Ramos (cell line): ENCODE results near the gene MAD1L1.

Experiments
- in situ Hi-C: fragments of 300-500 bp; cut with MboI; formaldehyde crosslinking; loops from one replicate; pipeline ENCODE4 v1.14.3; 2022; ENCODE audit warnings: low sequenced_read_pairs; ENCODE audit not compliant: unreplicated experiment

Gene MAD1L1

GRCh38 chr7:1943933-1944618 is 288.7 kb downstream of the MAD1L1 start:
- in situ Hi-C loops: no loop called here

- in situ Hi-C loops: no loop called here
These were observed 289.4 kb downstream of the MAD1L1 start for GRCh38 chr7:1943326-1943725.

GRCh38 chr7:1942941-1943289 is 289.8 kb downstream of the MAD1L1 start:
- in situ Hi-C loops: no loop called here

DNA sequence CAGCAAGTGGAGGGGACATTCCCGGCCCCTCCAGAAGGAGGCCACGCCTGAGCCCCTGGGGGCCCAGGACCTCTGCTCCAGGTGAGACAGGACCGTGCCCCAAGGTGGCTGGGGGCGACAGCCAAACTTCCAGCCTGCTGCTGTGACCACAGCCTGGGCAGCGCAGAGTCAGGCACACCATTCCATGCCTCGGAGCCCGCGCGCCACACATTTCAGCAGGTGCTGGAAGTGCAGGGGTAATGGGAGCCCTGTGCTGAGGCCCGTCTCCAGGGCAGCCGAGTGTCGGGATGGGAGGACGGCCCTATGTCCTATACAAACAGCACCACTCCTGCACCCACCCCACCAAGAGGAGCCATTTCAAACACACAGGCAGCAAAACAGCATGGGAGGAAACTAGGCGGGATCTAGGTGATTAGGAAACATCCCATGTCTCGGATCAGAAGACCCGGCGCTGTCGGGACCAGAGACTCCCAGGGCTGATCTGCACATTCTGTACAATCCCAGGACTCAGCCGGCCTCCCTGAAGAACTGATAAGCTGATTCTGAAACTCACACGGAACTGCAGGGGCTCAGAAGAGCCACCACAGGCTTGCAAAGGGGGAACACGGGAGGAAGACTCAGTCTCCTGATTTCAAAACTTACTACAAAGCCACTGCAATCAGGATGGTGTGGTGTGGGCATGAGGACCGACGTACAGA is 290.4 kb downstream of the MAD1L1 start:
- in situ Hi-C loops: no loop called here

GRCh38 chr7:1941464-1942242 is 291.1 kb downstream of the MAD1L1 start:
- in situ Hi-C loops: no loop called here

DNA sequence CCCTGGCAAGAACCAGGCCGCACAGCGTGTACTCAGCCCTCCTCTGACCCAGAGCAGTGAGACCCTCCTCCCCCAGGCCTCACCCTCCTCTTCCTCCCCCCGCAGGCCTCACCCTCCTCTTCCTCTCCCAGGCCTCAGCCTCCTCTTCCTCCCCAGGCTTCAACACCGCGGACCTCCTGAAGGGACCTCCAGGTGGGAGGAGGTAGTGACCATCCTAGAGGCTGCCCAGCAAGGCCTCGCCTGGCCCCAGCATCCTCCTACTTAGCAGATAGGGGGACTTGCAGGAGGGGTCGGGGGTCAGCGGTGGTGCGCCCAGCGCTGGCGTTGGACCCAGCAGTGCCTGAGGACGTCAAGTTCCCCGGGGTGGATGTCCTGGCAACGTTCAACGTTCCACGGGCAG is 291.9 kb downstream of the MAD1L1 start:
- in situ Hi-C loops: no loop called here

DNA sequence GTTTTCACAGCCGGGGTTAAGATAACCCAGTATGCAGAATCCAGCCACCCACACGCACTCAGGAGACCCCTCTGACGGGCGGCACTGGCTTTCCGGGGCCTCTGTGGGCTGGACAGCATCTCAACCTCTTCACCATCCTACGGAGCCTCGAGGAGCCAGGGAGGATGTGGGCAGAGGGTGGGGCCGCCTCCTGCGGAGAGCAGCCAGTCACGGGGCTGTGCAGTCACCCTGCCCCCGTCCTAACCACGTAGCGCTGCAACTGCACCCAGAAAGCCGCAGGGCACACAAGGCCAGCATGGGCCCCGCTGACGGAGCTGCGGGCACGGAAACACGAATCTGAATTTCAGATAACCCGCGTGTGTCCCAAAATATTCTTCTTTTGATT is 292.4 kb downstream of the MAD1L1 start:
- in situ Hi-C loops: no loop called here

DNA sequence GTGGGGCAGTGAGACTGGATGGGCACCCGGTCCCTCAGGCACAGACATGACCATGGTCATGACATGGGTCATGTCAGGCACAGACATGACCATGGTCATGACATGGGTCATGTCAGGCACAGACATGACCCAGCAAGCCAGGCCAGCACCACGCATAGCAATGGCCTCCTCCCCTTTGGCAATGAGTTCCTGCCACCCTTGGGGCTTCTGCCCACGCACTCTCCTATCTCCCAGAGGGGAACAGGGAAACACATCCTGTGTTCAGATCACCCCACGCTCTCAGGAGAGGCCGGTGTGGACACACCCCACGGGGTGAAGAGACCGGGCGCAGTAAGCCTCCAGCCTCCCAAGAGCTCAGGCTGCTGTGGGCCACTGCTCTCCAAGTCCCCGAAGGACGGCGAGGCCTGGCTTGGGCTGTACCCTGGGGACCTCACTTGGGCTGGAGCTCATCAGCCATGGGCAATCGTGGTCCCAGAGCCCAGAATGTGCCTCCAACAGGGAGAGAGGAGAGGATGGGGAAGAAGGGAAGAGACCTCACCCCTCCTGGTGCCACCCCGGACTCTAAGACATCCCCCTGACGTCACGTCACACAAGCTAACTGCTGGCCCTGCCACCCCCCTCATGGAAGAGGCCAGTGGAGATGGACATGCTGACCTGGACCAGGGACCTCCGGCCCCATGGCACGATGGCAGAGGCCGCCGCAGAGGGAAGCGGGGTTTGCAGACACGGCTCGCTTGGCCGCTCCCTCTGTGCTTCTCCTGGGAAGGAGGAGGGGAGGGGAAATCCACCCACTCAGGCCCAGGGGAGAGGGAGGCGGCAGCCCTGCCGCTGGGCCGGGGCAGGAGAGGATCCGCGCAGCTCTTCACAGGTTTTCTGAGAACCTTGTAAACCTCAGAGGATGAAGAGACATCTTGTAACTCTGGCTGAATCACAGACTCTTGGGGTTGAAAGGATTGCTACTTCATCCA is 293.0 kb downstream of the MAD1L1 start:
- in situ Hi-C loops: no loop called here

DNA sequence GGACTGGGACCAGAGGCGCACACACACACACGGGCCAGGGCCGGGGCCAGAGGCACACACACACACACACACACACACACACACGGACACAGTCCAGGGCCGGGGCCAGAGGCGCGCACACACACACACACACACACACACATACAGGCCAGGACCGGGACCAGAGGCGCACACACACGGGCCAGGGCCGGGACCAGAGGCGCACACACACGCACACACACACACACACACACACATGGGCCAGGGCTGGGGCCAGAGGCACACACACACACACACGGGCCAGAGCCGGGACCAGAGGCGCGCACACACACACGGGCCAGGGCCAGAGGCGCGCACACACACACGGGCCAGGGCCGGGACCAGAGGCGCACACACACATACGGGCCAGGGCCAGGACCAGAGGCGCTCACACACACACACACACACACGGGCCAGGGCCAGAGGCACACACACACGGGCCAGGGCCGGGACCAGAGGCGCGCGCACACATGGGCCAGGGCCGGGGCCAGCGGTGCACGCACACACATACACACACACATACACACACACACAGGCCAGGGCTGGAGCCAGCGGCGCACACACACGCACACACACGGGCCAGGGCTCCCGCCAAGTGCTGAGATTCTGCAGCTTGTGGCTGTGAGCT is 293.8 kb downstream of the MAD1L1 start:
- in situ Hi-C loops: no loop called here

GRCh38 chr7:1937252-1937605 is 295.5 kb downstream of the MAD1L1 start:
- in situ Hi-C loops: no loop called here

DNA sequence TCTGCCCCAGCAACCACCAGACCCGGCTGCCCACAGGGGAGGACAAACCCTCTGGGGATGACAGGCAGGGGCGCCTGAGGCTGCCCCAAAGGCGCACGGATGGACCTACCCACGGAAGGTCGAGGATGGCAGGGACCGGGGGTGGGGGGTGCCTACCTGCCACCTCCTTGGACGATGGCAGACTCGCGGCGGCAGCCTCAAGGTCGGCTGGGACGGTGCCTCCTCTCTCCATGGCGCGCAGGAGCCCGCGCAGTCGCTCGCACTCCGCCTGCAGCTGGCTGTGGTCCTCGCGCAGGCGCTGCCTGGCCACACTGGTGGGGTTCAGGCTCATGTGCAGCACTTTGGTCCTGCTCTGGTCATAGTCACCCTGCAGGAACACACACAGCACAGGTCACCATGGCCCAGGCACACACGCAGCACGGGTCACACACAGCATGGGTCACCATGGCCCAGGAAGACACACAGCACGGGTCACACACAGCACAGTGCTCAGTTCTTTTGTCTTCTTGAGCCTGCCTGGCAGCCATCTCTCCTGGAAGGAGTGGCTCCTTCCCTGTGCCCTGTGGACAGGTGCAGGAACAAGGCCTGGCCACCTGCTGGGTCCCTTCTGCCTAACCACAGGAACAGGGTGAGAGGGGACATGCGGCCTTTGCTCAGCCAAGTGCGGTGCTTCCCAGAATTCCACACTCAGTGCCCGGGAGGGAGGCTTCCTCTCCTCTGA is 296.1 kb downstream of the MAD1L1 start:
- in situ Hi-C loops: no loop called here

GRCh38 chr7:1936006-1936310 is 296.8 kb downstream of the MAD1L1 start:
- in situ Hi-C loops: no loop called here

DNA sequence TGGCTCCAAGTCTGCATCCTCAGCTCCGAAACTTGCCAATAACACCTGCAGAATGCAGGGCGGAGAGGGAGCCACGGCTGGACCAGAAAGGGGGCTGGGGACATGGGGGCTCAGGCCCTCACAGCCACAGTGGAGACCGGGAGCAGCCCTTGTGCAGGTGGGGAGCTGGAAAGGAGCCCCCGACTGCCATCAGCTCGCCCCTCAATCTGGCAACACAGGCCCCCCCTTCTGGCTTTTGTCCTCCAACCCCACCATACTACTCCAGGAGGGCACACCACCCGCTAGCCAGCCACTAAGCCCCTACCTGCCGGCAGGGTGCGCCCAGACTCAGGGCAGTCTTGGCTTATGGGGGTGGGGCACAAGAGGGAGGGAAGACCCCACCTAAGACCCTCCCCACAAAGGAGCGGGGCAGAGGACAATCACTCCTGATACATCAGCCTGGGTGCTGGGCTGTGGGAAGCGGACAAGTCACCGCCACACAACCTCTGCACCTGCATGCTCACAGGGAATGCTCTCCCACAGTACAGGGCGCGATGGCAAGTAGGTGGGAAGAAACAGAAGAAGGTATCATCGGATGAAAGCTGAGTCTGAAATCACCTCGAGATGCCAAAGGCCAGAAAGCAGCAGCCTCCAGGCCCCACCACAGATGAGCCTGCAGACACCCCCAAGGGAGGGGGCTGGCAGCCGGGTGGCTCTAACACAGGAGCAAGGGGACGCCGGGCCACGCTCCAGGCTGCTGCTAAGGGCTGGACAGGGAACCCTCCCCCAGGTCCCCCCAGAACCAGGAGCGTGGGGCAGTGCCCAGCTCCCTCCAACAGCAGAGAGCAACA is 297.4 kb downstream of the MAD1L1 start:
- in situ Hi-C loops: no loop called here

- in situ Hi-C loops: no loop called here
These were observed 298.0 kb downstream of the MAD1L1 start for GRCh38 chr7:1934756-1935155.

- in situ Hi-C loops: no loop called here
These were observed 298.7 kb downstream of the MAD1L1 start for GRCh38 chr7:1934017-1934416.

- in situ Hi-C loops: no loop called here
These were observed 299.5 kb downstream of the MAD1L1 start for GRCh38 chr7:1933066-1933750.

DNA sequence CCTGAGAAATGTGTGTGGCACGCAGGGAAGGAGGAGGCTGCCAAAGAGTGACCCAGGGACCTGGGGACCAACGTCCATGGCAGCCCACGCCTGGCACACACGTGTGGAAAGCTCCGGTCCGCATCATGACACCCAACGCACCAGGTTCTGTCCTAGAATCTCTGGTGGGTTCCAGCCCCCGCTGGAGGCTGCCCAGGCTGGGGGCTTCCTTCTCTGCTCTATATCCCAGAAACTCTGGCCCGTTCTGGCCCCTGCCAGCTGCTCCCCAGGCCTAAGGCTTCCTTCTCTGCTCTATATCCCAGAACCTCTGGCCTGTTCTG is 300.8 kb downstream of the MAD1L1 start:
- in situ Hi-C loops: no loop called here

DNA sequence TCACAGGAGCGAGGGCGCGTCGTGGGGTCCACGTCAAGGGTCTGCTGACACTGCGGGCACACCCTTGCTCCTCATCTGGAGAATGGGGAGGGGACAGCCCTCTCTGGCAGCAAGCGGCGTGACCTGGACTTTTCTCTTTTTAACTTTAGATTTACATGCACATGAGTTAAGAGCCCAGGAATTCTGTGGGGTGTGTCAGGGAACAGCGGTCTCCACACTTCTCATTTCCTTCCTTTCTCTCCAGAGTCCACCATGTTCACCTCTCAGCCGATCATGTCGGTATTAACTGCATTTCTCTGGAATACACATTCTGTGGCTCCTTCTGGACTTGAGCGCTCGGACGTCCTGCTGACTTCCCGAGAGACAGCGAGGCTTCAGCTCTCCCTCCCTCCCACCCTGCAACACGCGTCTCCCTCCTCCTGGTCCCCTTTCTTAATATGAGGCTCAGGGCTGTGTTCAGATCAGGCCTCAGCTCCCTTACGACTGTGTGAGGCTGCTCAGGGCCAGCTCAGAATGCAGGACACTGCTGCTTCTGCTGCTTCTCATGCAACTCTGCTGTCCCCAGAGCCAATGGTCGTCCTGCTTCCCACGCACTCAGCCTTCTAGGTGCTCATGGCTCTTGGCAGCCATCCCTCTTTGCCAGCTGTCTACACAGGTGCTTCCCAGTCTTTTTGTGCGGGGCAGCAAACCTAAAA is 301.3 kb downstream of the MAD1L1 start:
- in situ Hi-C loops: no loop called here
